Measurements from ENCODE around the gene COMMD1.
A peak's percentile ranks its signal among the peaks of the same experiment; 100 is the strongest.
"Not testable (repeated sequence)": the region's sequence is repeated elsewhere in the genome, so short reads cannot be mapped to it uniquely, and the experiment has no call there.

COMMD1 gene

GRCh38 chr2:62140426-62141141 lies 235.1 kb downstream of the COMMD1 start:
- Mint-ChIP-seq H3K27ac (no peak overlapping the region), H3K9me3 (ENCODE audit: low read depth) (no peaks in the 10 kb centered on the region), H3K4me3 (no peak overlapping the region), H3K27me3 (no peaks in the 10 kb centered on the region), H3K36me3 (peaks cover 7% of the 10 kb centered on the region), H3K4me1 (ENCODE audit: low read depth) (peaks cover 1% of the 10 kb centered on the region)

GRCh38 chr2:62141142-62141740 lies 235.8 kb downstream of the COMMD1 start:
- peaks cover 2% of the 10 kb centered on the region for H3K36me3 Mint-ChIP-seq
- H3K27ac Mint-ChIP-seq: no peak overlapping the region
- H3K4me1 Mint-ChIP-seq (ENCODE audit: low read depth): peaks cover 1% of the 10 kb centered on the region
- H3K9me3 Mint-ChIP-seq (ENCODE audit: low read depth): no peaks in the 10 kb centered on the region
- no peak overlapping the region for H3K4me3 Mint-ChIP-seq
- no peaks in the 10 kb centered on the region for H3K27me3 Mint-ChIP-seq

GRCh38 chr2:62142054-62142453 lies 236.6 kb downstream of the COMMD1 start:
- no peak overlapping the region for H3K4me3 Mint-ChIP-seq
- H3K27me3 Mint-ChIP-seq: no peaks in the 10 kb centered on the region
- H3K4me1 Mint-ChIP-seq (ENCODE audit: low read depth): peaks cover 7% of the 10 kb centered on the region
- H3K36me3 Mint-ChIP-seq: peaks cover 2% of the 10 kb centered on the region
- H3K27ac Mint-ChIP-seq: no peak overlapping the region
- no peaks in the 10 kb centered on the region for H3K9me3 Mint-ChIP-seq (ENCODE audit: low read depth)

DNA sequence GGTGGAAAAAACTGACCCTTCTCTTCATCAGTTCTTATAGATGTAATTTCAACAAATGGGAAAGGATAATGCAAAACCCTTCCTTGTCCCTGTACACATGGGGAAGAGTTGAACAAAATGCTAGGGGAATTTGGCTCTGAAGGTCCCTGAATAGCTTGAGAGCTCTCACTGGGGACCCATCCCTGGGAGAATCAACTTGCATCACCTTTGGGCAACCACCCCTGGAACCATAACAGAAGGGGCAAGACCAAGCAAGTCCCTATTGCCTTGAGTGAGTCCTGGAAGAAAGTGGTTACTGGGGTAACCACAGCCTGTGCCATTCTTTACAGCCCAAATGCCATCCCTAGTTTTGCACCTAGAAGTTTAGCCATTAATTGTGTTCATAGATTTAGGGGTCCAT lies 238.2 kb downstream of the COMMD1 start:
- Mint-ChIP-seq H3K4me3 (no peak overlapping the region), H3K36me3 (peaks cover 2% of the 10 kb centered on the region), H3K27ac (no peak overlapping the region), H3K4me1 (ENCODE audit: low read depth) (peaks cover 9% of the 10 kb centered on the region), H3K27me3 (no peaks in the 10 kb centered on the region), H3K9me3 (ENCODE audit: low read depth) (no peaks in the 10 kb centered on the region)

DNA sequence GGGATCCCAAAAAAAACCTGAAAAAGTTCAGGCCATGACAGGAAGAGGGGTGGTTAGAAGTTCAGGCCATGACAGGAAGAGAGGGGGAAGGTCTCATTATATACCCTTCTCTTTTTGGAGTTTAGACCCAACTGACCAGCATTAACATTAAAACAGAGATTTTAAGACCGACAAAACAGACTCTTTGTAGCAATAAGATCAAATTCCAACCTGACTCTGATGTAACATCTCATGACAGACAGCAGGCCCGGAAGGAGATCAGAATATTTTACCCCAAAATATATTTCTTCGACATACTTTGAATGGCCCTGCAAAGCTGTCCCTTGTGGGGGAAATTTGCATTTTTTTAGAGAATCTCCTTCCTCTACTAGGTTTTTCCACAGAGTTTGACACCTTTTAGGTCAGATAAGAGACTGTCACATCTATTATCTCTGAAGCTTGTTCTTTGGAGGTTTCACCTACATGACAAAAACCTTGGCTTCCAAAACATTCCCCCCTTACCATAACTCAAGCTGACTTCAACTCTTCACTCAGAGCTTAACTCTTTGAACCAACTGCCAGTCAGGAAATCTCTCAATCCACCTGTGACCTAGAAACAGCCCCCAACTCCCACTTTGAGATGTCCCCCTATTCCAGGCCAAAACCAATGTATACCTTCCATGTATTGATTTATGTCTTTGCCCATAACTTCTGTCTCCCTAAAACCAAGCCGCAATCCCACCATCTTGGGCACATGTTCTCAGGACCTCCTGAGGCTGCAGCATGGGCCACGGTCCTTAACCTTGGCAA lies 239.4 kb downstream of the COMMD1 start:
- Mint-ChIP-seq H3K27ac (no peak overlapping the region), H3K36me3 (no peaks in the 10 kb centered on the region), H3K4me1 (ENCODE audit: low read depth) (peaks cover 9% of the 10 kb centered on the region), H3K4me3 (no peak overlapping the region), H3K9me3 (ENCODE audit: low read depth) (no peaks in the 10 kb centered on the region), H3K27me3 (no peaks in the 10 kb centered on the region)

DNA sequence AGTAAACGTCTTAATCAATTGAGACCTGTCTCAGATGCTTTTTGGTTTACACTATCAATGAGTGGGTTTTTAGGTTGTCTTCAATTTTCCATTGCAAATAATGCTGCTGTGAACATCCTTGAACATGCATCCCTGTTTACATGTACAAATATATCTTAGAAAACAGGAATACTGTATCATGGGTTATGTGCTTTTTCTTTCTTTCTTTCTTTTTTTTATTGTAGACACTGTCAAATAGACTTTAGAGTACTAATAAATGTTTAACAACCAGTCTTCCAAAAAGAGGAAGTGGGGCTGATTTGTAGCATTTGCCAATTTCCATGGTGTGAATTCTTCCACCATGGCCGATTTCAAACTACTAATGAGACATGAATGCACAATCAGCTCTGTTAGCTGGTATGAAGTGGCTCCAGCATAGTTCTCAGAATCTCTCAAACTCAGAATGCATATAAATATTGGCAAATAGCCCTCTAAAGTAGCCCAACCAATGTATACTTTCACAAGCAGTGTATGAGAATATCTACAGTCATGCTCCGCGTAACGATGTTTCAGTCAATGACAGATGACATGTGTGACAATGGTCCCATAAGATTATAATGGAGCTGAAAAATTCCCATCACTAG lies 240.1 kb downstream of the COMMD1 start:
- Mint-ChIP-seq H3K36me3 (no peaks in the 10 kb centered on the region), H3K27me3 (no peaks in the 10 kb centered on the region), H3K4me3 (no peak overlapping the region), H3K9me3 (ENCODE audit: low read depth) (no peaks in the 10 kb centered on the region), H3K27ac (no peak overlapping the region), H3K4me1 (ENCODE audit: low read depth) (peaks cover 9% of the 10 kb centered on the region)

GRCh38 chr2:62146790-62147189 lies 241.3 kb downstream of the COMMD1 start:
- not testable (repeated sequence) for H3K27me3 Mint-ChIP-seq; H3K4me1 Mint-ChIP-seq (ENCODE audit: low read depth); H3K9me3 Mint-ChIP-seq (ENCODE audit: low read depth); H3K27ac Mint-ChIP-seq; H3K36me3 Mint-ChIP-seq
- peak overlapping the region; percentile 34 for H3K4me3 Mint-ChIP-seq

DNA sequence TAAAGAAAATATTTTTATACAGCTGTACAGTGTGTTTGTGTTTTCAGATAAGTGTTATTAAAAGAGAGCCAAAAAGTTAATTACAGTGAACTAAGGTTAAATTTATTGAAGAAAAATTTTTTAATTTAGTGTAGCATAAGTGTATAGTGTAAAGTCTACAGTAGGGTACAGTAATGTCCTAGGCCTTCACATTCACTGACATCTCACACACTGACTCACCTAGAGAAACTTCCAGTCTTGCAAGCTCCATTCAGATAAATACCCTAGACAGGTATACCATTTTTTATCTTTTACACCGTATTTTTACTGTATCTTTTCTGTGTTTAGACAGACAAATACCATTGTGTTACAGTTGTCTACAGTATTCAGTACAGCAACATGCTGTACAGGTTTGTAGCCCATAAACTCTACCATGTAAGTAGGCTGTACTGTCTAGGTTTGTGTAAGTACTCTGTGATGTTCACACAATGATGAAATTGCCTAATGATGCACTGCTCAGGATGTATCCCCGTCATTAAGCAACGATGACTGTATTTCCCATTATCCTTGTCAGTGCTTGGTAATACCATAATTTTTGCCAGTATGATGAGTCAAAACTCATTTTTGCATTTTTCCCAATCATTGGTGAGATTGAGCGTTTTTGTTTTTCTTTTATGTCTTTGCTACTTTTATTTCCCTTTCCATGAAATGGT lies 242.3 kb downstream of the COMMD1 start:
- Mint-ChIP-seq H3K27ac (no peak overlapping the region), H3K4me1 (ENCODE audit: low read depth) (peaks cover 8% of the 10 kb centered on the region), H3K36me3 (no peaks in the 10 kb centered on the region), H3K27me3 (no peaks in the 10 kb centered on the region), H3K4me3 (no peak overlapping the region), H3K9me3 (ENCODE audit: low read depth) (no peaks in the 10 kb centered on the region)

DNA sequence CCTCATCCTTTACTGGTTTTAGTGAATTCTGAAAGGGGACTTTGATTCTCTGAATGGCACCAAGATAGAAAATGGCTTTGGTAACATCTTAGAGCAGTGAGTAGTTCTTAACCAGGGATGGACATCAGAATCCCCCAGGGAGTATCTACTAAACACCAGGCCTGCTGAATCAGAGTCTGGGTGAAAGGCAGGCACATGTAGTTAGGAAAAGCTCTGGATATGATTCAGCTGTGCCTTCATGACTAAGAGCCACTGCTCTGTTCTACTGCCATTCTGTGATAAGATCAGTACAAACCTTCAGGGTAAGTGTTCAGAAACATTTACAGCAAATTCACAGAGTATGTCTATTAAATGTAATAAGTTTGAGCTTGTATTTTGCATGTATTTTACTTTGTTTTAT lies 244.2 kb downstream of the COMMD1 start:
- H3K9me3 Mint-ChIP-seq (ENCODE audit: low read depth): no peaks in the 10 kb centered on the region
- H3K36me3 Mint-ChIP-seq: no peaks in the 10 kb centered on the region
- no peak overlapping the region for H3K4me3 Mint-ChIP-seq
- H3K27ac Mint-ChIP-seq: no peak overlapping the region
- H3K27me3 Mint-ChIP-seq: no peaks in the 10 kb centered on the region
- H3K4me1 Mint-ChIP-seq (ENCODE audit: low read depth): peaks cover 8% of the 10 kb centered on the region

DNA sequence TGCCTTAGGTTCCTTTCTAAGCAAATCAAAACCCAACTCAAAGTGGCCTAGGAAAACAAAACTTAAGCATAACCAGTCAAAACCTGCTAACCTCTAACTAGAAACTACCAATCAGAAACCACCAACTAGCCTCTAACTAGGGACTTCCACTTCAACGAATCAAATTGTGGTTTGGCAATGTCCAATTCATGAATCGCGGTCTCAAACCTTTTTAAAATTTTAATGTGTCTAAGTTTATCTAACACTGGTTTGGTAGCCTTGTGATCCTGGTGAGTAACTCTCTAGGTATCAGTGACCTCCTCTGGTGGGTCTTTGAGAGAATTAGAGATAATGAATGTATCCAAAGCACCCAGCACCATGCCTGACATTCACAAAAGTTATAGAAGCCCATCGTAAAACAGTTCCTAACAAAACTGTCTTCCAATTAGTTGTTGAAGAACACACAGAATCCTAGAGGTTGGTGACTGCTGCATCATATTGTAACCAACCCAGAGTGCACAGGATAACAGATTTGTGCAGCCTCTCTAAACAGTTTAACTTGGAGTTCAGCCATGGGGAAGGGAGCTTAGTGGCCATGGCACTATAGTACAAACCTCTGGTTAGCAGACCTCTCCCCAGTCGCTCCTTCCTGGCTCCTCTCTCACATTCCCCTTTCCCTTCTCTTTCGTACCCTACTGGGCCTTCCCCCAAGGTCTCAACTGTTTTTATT lies 245.3 kb downstream of the COMMD1 start:
- Mint-ChIP-seq H3K27ac (no peak overlapping the region), H3K9me3 (ENCODE audit: low read depth) (peaks cover 7% of the 10 kb centered on the region), H3K27me3 (no peaks in the 10 kb centered on the region), H3K36me3 (no peaks in the 10 kb centered on the region), H3K4me1 (ENCODE audit: low read depth) (peaks cover 8% of the 10 kb centered on the region), H3K4me3 (no peak overlapping the region)

GRCh38 chr2:62151306-62151638 lies 245.8 kb downstream of the COMMD1 start:
- Mint-ChIP-seq H3K4me1 (ENCODE audit: low read depth) (peaks cover 8% of the 10 kb centered on the region), H3K27ac (no peak overlapping the region), H3K4me3 (no peak overlapping the region), H3K27me3 (no peaks in the 10 kb centered on the region), H3K9me3 (ENCODE audit: low read depth) (peaks cover 7% of the 10 kb centered on the region), H3K36me3 (no peaks in the 10 kb centered on the region)

DNA sequence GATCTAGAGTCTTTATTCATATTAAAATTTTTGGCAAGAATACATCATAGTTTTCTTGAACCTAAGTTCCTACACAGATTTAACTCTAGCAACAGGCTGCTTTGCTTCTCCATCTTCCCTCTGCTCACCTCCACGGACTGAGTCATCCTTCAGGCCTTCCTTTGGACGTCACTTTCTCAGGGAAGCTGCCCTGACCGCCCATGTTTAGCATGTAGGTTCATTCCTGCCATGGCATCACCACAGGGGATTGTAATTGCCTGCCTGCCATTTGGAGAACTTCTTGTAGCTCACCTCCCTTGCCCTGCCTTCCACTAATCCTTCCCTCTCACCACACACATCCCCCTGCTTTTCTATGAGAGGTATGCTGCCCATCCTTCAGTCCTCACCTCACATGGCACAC lies 246.5 kb downstream of the COMMD1 start:
- Mint-ChIP-seq H3K27ac (no peak overlapping the region), H3K4me1 (ENCODE audit: low read depth) (peaks cover 3% of the 10 kb centered on the region), H3K4me3 (no peak overlapping the region), H3K27me3 (no peaks in the 10 kb centered on the region), H3K9me3 (ENCODE audit: low read depth) (peaks cover 7% of the 10 kb centered on the region), H3K36me3 (no peaks in the 10 kb centered on the region)

- Mint-ChIP-seq H3K9me3 (ENCODE audit: low read depth) (peaks cover 7% of the 10 kb centered on the region), H3K4me1 (ENCODE audit: low read depth) (no peaks in the 10 kb centered on the region), H3K4me3 (no peak overlapping the region), H3K27me3 (no peaks in the 10 kb centered on the region), H3K27ac (no peak overlapping the region), H3K36me3 (no peaks in the 10 kb centered on the region)
Observed at GRCh38 chr2:62156861-62157496, 251.5 kb downstream of the COMMD1 start.
